Activated naive CD4-positive, alpha-beta T cell treated with anti-CD3 and anti-CD28 coated beads, Interleukin-2, amount 10 ng/mL, durations not matched to agents 7 days and 5 days (primary cell): ENCODE data around the gene SOX6.
"Not testable (repeated sequence)": the region's sequence is repeated elsewhere in the genome, so short reads cannot be mapped to it uniquely, and the experiment has no call there.

ENCODE experiments used
- CTCF ChIA-PET: fragments of 350-600 bp; sonication (Branson Sonifier 250); formaldehyde crosslinking; loops from one replicate; lab custom pipeline; 2021; ENCODE audit warnings: antibody characterized with exemption; lab: Charles Lee
- DNase-seq: peaks from one replicate; pipeline ENCODE4 v3.0.0-alpha.2; 2020
- H3K27ac Mint-ChIP-seq: one replicate; pipeline ENCODE4 v1.8.0; 2021; ENCODE audit warnings: mild to moderate bottlenecking, moderate library complexity, mixed read lengths
- H3K27me3 Mint-ChIP-seq: one replicate; pipeline ENCODE4 v1.8.0; 2021; ENCODE audit warnings: mild to moderate bottlenecking, mixed read lengths
- H3K36me3 Mint-ChIP-seq: one replicate; pipeline ENCODE4 v1.8.0; 2021; ENCODE audit warnings: mixed read lengths
- H3K4me1 Mint-ChIP-seq: one replicate; pipeline ENCODE4 v1.8.0; 2021; ENCODE audit warnings: mixed read lengths
- H3K4me3 Mint-ChIP-seq: one replicate; pipeline ENCODE4 v1.8.0; 2021; ENCODE audit warnings: mild to moderate bottlenecking, moderate library complexity, mixed read lengths
- H3K9me3 Mint-ChIP-seq: one replicate; pipeline ENCODE4 v1.8.0; 2021; ENCODE audit warnings: mixed read lengths

The SOX6 gene

DNA sequence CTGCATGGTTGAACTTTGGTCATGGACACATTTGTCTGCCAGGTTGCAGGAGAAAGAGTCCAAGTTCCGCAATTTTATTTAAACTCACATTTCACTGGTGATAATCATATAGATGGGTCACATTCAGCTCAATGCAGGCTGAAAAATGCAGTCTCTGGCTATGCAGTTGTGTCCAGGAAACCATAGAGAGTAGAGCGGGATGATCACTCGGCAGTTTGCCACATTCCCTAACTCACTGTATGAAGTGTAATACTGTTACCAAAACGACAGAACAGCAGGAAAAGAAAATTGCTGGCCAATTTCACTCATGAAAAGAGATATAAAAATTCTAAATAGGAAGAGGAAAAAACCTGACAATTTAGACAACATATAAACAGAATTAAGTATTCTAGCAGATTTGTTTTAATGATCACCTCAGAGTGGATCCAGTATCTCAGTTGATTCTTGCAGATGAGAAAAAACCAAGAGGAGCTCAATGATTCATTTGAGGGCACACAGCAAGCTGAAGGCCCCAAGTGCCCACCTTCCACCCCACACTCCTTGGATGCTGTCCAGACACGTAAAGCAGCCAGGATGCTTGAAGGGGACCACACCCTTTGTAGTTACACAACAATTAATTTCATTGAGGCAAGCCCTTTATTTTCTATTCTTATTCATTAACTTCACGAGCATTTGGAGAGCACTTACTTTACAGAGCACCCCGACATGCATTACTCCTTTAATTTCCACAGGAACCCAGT is 422.3 kb downstream of the SOX6 start:
- CTCF ChIA-PET = no interaction called here
- H3K4me1 Mint-ChIP-seq = no peaks in the 10 kb centered on the region
- no peaks in the 10 kb centered on the region for H3K27me3 Mint-ChIP-seq
- peaks cover 4% of the 10 kb centered on the region for H3K9me3 Mint-ChIP-seq
- DNase-seq = no peak
- no peak overlapping the region for H3K4me3 Mint-ChIP-seq
- no peaks in the 10 kb centered on the region for H3K36me3 Mint-ChIP-seq
- no peak overlapping the region for H3K27ac Mint-ChIP-seq

DNA sequence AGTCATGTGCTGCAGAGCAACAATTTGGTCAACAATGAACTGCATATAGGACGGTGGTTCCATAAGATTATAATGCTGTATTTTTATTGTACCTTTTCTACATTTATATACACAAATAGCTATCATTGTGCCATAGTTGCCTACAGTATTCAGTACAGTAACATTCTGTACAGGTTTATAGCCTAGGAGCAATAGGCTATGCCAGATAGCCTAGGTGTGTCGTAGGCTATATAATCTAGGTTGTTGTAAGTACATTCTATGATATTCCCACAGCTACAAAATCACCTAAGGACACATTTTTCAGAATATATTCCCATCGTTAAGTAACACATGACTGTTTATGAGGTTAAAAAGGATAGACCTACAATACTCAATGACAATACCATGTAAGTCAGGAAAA is 423.9 kb downstream of the SOX6 start:
- H3K4me3 Mint-ChIP-seq = no peak overlapping the region
- H3K4me1 Mint-ChIP-seq = no peaks in the 10 kb centered on the region
- H3K36me3 Mint-ChIP-seq = no peaks in the 10 kb centered on the region
- H3K9me3 Mint-ChIP-seq = peaks cover 9% of the 10 kb centered on the region
- no peak for DNase-seq
- CTCF ChIA-PET = no interaction called here
- no peak overlapping the region for H3K27ac Mint-ChIP-seq
- H3K27me3 Mint-ChIP-seq = no peaks in the 10 kb centered on the region

DNA sequence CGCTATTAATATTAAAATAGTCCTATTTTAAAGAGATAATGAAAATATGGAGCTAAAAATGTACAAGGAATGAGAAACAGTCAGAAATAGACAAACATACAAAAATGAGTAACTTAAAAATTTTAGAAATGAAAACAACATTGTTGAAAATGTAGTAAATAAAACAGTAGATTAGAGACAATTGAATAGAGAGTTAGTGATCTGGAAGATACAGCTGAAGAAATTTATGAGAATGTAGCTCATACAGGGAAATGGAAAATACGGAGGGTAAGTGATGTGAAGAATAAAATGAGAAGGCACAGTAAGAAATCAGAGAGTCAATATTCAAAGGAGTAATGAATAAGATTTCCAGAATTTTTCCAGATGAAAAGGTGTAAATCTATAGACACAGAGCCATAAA is 424.8 kb downstream of the SOX6 start:
- CTCF ChIA-PET = no interaction called here
- DNase-seq = no peak
- H3K9me3 Mint-ChIP-seq = peaks cover 9% of the 10 kb centered on the region

DNA sequence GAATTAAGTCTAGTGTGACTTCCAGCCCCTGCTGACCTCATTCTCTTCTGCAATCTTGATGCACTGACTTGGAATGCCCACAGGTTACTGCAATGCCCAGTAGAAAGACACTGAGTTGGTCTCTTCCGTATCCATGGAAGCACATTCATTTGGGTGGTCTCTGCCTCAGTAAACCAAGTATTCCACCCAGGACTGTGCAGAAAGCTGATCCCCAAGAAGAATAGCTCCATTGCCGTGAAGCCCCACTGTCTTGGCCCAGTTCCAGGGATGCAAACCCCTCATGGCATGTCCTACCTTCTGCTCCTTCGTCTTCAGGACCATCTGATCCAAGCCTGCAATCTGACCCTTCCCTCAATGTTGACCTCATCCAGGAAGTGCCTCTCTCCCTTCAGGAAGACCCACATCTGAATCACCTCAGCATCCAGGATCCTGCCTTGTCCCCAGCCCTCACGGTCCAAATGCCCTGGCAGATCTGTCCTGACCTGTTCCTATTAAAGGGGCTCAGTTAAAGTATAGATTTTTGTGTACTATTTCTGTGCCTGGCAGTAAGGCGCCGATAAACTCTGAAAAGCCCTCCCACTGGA is 425.8 kb downstream of the SOX6 start:
- no peak overlapping the region for H3K27ac Mint-ChIP-seq
- no peaks in the 10 kb centered on the region for H3K27me3 Mint-ChIP-seq
- no peak for DNase-seq
- H3K4me1 Mint-ChIP-seq = no peaks in the 10 kb centered on the region
- H3K36me3 Mint-ChIP-seq = no peaks in the 10 kb centered on the region
- no peak overlapping the region for H3K4me3 Mint-ChIP-seq
- peaks cover 9% of the 10 kb centered on the region for H3K9me3 Mint-ChIP-seq
- CTCF ChIA-PET = no interaction called here

More for the DNA sequence above, 424.8 kb downstream of the SOX6 start:
- H3K36me3 Mint-ChIP-seq = no peaks in the 10 kb centered on the region
- no peak overlapping the region for H3K4me3 Mint-ChIP-seq
- H3K4me1 Mint-ChIP-seq = no peaks in the 10 kb centered on the region
- no peaks in the 10 kb centered on the region for H3K27me3 Mint-ChIP-seq
- no peak overlapping the region for H3K27ac Mint-ChIP-seq

DNA sequence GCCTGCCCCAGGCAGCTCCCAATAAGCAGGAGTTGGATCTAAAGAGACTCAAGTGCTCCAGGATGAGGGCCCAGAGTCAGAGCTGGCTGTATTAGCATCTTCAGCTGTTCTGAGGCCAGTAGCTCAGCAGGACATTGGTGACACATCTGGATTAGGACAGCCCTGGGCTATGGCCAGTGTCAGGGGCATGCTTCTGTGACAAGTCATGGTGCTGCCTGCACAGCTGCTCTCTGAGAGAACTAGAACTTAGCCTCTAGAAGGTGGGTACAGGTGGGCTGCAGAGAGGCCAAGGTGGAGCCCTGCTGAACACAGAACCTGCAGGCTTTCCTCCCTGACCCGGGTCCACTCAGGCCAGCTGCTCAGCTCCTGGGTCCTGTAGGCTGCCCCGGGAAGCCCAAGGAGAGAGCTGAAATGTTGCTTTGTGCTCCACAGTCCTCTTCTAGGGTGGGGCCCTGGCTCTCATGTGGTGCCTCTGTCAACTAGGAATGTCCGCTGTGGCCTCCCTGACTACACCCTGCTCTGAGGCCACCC is 426.9 kb downstream of the SOX6 start:
- H3K4me1 Mint-ChIP-seq = no peaks in the 10 kb centered on the region
- H3K27me3 Mint-ChIP-seq = no peaks in the 10 kb centered on the region
- H3K27ac Mint-ChIP-seq = no peak overlapping the region
- peaks cover 9% of the 10 kb centered on the region for H3K9me3 Mint-ChIP-seq
- no peaks in the 10 kb centered on the region for H3K36me3 Mint-ChIP-seq
- CTCF ChIA-PET = no interaction called here
- no peak overlapping the region for H3K4me3 Mint-ChIP-seq
- DNase-seq = no peak

DNA sequence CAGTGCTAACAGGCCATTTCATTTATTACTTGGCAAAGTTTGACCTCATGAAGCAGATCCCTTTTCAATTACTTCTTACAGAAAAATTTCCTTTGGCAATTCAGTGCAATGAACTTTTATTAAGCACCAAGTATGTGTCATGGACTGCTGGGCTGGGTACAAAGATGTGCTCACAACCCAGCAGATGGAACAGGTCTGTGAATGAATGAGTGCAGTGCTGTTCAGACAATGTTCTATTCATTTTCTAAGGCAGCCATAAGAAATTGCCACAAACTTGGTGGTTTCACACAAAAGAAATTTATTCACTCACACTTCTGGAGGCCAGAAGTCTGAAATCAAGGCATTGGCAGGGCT is 428.5 kb downstream of the SOX6 start:
- no peaks in the 10 kb centered on the region for H3K4me1 Mint-ChIP-seq
- H3K27me3 Mint-ChIP-seq = no peaks in the 10 kb centered on the region
- H3K9me3 Mint-ChIP-seq = peaks cover 9% of the 10 kb centered on the region
- no peaks in the 10 kb centered on the region for H3K36me3 Mint-ChIP-seq
- CTCF ChIA-PET = no interaction called here
- no peak overlapping the region for H3K27ac Mint-ChIP-seq
- no peak for DNase-seq
- no peak overlapping the region for H3K4me3 Mint-ChIP-seq

DNA sequence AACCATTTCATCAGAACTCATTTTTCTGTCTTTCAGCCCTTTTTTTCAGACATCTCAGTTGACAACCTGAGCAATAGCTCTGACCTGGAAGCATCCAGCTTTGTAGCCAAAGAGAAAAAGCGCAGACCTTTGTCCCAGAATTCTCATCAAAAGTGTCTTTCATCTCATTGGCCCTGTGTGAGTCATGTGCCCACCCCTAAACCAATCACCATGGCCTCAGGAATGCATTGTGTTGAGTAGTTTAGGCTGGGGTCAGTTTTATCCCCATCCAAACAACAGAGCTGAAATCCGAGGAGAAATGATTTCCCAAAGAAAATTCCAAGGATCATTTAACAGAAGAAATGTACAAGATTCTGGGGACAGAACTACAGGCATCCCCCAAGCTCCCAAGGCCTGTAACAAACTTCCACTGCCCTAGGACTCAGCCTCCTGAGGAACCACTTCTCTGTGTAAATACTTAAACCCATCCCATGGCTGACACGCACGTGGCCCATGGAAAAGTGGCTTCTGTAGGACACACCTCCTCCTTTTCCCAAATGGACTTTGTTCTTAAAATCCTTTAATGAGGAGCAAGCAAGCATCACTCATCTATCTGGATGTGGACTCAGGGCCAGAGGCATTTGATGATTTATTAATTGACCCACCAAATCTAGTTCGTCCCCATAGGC is 429.0 kb downstream of the SOX6 start:
- no peak for DNase-seq
- no peak overlapping the region for H3K4me3 Mint-ChIP-seq
- H3K36me3 Mint-ChIP-seq = no peaks in the 10 kb centered on the region
- H3K27ac Mint-ChIP-seq = no peak overlapping the region
- CTCF ChIA-PET = no interaction called here
- no peaks in the 10 kb centered on the region for H3K4me1 Mint-ChIP-seq
- H3K27me3 Mint-ChIP-seq = no peaks in the 10 kb centered on the region
- H3K9me3 Mint-ChIP-seq = peaks cover 9% of the 10 kb centered on the region

DNA sequence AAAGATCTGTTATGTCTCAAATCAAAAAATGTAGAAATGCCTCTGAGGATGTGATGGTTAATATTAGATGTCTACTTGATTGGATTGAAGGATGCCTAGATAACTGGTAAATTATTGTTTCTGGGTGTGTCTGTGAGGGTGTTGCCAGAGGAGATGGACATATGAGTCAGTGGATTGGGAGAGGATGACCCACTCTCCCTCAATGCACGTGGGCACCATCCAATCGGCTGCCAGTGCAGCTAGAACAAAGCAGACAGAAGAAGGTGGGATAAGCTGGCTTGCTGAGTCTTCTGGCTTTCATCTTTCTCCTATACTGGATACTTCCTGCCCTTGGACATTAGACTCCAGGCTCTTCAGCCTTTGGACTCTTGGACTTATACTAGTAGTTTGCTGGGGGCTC is 430.3 kb downstream of the SOX6 start:
- DNase-seq = no peak
- Mint-ChIP-seq H3K36me3 (no peaks in the 10 kb centered on the region), H3K27ac (no peak overlapping the region), H3K27me3 (no peaks in the 10 kb centered on the region), H3K9me3 (peaks cover 9% of the 10 kb centered on the region), H3K4me3 (no peak overlapping the region), H3K4me1 (no peaks in the 10 kb centered on the region)
- CTCF ChIA-PET = no interaction called here

DNA sequence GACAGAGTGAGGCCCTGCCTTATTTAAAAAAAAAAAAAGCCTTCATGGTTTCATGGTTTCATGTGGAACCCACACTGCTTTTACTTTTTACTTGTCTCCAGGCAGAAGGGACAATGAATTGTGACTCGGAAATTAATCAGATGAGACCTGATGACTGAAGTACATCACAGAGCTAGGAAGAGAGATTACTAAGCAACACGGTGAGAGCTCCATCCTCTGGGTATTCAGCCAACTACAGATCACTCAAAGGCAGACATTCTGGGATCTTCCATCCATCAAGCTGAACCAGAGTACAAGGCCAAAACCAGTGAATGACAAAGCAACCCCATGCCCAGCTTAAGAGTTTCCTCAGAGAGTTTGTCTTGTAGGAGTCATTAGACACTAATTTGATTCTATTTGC is 433.2 kb downstream of the SOX6 start:
- Mint-ChIP-seq H3K9me3 (peaks cover under 1% of the 10 kb centered on the region), H3K36me3 (no peaks in the 10 kb centered on the region), H3K27me3 (no peaks in the 10 kb centered on the region), H3K4me1 (no peaks in the 10 kb centered on the region), H3K4me3 (no peak overlapping the region), H3K27ac (no peak overlapping the region)
- CTCF ChIA-PET = no interaction called here
- DNase-seq = no peak

DNA sequence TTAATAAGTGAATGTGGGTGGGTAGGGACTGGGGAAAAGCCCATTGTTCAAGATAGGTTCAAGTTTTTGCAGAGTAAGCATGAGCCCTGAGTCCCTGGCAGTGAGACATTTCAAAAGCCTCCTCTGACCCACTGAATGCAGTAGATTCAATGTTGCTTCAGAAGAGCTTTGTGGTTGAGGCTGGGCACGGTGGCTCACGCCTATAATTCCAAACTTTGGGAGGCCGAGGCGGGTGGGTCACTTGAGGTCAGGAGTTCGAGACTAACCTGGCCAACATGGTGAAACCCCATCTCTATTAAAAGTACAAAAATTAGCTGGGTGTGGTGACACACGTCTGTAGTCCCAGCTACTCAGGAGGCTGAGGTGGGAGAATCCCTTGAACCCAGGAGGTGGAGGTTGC is 433.6 kb downstream of the SOX6 start:
- DNase-seq, H3K27me3 Mint-ChIP-seq, H3K4me3 Mint-ChIP-seq, CTCF ChIA-PET, H3K9me3 Mint-ChIP-seq, H3K4me1 Mint-ChIP-seq, H3K36me3 Mint-ChIP-seq, H3K27ac Mint-ChIP-seq: not testable (repeated sequence)

DNA sequence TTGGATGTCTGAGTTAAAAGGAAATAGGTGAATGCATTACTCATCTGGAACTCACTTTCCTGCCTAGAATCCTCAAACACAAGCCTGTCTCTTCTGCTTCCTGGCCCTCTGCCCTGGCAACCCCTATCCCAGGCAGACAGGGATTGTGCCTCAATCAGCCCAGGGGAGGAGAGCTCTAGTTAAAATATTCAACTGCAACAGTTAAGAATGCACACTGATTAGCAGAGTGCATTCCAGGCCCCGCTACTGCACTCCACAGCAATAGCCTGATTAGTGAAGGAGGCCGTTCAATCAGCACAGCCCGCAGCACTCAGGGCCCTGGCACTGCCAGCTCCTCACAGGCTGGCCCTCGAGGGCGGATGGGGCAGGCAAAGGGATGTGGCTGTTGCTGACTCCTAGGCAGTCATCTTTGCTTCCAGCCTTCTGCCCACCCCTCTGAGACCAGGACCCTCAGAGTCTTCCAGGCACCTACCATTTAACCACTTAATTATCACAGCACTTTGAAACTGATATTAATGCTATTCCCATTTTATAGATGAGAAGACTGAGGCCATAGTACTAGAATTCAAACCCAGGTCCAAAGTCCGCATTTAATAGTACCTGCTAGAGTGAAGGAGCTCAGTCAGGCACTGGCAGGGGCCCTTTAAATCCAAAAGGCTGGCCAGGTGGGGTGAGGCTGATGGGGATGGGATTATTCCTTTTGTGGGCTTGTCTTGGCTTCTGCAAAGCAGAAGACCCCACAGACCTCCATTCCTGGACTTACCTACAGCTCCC is 435.3 kb downstream of the SOX6 start:
- DNase-seq = no peak
- Mint-ChIP-seq H3K9me3 (no peaks in the 10 kb centered on the region), H3K4me3 (no peak overlapping the region), H3K27ac (no peak overlapping the region), H3K36me3 (no peaks in the 10 kb centered on the region), H3K4me1 (no peaks in the 10 kb centered on the region), H3K27me3 (no peaks in the 10 kb centered on the region)
- CTCF ChIA-PET = no interaction called here

DNA sequence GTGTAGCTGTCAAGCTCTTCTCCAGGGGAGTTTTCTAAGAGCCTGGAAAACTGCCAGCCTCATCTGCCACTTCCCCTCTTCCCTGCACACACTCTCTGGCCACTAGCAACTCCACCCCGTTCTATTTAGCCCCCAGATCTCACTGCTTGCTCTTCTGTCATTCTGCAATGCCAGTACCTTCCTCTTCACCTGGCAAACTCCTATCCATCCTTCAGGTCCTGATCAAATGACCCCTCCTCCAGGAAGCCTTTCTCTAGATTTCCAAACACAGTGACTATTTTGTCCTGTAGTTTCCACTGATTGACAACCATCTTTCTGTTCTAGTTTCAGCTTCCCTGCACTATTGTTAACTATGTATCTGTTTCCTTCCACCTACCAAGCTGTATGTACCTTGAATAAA is 437.7 kb downstream of the SOX6 start:
- DNase-seq = no peak
- no peaks in the 10 kb centered on the region for H3K4me1 Mint-ChIP-seq
- no peaks in the 10 kb centered on the region for H3K27me3 Mint-ChIP-seq
- H3K9me3 Mint-ChIP-seq = no peaks in the 10 kb centered on the region
- CTCF ChIA-PET = no interaction called here
- no peak overlapping the region for H3K27ac Mint-ChIP-seq
- no peak overlapping the region for H3K4me3 Mint-ChIP-seq
- H3K36me3 Mint-ChIP-seq = no peaks in the 10 kb centered on the region

DNA sequence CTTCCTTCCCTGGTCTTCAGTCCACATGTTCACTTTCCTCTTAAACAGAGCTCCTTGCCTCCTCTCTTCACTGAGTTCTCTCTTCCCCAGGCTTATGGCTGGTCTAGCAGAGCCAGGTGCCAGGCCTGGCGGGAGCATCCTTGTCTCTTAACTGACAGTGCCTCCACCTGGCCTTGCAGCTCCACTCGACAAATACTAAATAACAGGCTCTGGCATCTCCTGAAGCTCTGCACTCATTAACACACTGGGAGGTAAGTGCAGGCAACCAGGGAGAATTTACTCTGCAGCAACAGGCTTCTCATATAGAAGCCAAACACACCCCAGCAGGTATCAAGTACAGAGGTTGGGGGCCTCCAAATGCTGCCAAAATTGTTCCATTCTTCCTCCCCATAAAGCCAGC is 438.1 kb downstream of the SOX6 start:
- H3K4me3 Mint-ChIP-seq = no peak overlapping the region
- DNase-seq = no peak
- no peak overlapping the region for H3K27ac Mint-ChIP-seq
- CTCF ChIA-PET = no interaction called here
- no peaks in the 10 kb centered on the region for H3K4me1 Mint-ChIP-seq
- no peaks in the 10 kb centered on the region for H3K36me3 Mint-ChIP-seq
- H3K27me3 Mint-ChIP-seq = no peaks in the 10 kb centered on the region
- H3K9me3 Mint-ChIP-seq = no peaks in the 10 kb centered on the region
